ENCODE results near the gene PAM. TPM values are rescaled to one million over a fixed set of nuclear protein-coding genes. Genes with fewer than 3 reads are reported as not detected.
"Not testable (repeated sequence)": the region's sequence is repeated elsewhere in the genome, so short reads cannot be mapped to it uniquely, and the experiment has no call there.

Gene PAM
- total and polyA plus RNA-seq, 7 donors, result 14.3 to 261 (median 198) TPM

DNA sequence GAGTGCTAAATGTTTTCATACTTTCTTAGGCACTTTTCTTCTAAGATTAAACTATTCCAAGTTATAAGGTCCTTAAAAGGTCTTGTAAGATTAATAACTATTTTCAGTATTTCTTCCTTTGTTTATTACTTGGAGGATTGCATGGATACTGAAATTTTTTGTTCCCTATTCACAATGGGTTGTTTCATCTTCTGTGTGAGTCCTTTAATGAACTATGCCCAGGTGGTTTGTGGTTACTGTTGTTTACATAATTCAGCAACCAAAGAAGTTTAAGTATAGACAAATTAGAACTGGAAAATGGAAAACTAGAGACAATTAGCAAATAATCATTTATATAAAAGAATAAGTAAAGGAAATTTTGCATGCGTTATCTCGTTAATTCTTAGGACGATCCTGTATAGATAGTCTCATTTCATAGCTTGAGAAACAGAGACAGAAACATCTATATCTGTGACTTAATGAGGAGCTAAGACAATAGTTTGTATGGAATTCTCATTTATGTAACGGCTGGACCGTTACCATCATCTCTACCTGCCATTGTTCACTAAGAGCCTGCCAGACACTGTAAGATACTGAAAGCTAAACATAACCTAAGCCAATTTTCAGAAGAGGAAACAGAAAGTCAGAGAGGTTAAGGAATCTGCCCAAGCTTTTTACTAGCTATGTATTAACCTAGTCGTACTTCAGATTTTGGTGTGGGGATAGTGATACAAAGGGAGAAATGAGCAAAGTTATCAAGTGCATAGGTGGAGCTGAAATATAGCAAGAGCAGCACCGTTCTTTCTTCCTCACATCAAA, 148.2 kb downstream of the PAM start:
- H3K36me3 ChIP-seq, result no peaks in the 10 kb centered on the region
- peaks cover 0 to 10% (median 0%) of the 10 kb centered on the region in 4 donors for H3K4me1 ChIP-seq
- H3K4me3 ChIP-seq, result no peak overlapping the region
- no peaks in the 10 kb centered on the region for H3K9me3 ChIP-seq
- no peaks in the 10 kb centered on the region for H3K27me3 ChIP-seq
- DNase-seq, result no peak
- TF ChIP-seq EP300 (IDR thresholded peaks at IDR 0.05), result no peak
- TF ChIP-seq, protein P1, sequence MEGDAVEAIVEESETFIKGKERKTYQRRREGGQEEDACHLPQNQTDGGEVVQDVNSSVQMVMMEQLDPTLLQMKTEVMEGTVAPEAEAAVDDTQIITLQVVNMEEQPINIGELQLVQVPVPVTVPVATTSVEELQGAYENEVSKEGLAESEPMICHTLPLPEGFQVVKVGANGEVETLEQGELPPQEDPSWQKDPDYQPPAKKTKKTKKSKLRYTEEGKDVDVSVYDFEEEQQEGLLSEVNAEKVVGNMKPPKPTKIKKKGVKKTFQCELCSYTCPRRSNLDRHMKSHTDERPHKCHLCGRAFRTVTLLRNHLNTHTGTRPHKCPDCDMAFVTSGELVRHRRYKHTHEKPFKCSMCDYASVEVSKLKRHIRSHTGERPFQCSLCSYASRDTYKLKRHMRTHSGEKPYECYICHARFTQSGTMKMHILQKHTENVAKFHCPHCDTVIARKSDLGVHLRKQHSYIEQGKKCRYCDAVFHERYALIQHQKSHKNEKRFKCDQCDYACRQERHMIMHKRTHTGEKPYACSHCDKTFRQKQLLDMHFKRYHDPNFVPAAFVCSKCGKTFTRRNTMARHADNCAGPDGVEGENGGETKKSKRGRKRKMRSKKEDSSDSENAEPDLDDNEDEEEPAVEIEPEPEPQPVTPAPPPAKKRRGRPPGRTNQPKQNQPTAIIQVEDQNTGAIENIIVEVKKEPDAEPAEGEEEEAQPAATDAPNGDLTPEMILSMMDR (IDR thresholded peaks at IDR 0.05), result no peak
- no peak for TF ChIP-seq POLR2AphosphoS5 (IDR thresholded peaks at IDR 0.05)
- no peak for TF ChIP-seq POLR2A (IDR thresholded peaks at IDR 0.05)
- intact Hi-C loops (cut with DNase I), result no loop called here
- no peak overlapping the region for H3K27ac ChIP-seq
- WGBS, 2 donors, result 84 to 89% methylated on average over 7 of the region's 7 CpGs

DNA sequence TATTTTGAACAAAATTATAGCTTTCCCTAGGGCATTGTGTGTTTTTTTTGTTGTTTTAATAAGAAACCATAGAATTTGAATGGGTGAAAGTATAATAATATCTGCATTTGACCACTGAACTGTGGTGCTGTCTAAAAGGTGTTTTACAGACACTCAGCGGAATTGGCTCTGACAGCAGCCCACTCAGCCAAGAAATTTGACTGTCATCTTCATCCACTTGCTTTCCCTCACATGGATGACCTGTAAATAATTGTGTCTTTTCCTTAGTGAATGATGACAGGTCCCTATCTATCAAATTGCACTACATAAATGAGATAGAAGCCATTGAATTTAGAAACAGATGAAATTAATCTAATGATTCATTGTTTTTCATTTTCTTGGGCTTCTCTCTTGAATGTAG, 150.0 kb downstream of the PAM start:
- no peaks in the 10 kb centered on the region for H3K27me3 ChIP-seq
- 93% methylated on average over 1 of the region's 1 CpG for WGBS, 2 donors
- no peaks in the 10 kb centered on the region for H3K36me3 ChIP-seq
- H3K9me3 ChIP-seq, result no peaks in the 10 kb centered on the region
- no peak for DNase-seq
- H3K27ac ChIP-seq, result no peak overlapping the region
- no peak overlapping the region for H3K4me3 ChIP-seq
- intact Hi-C loops (cut with DNase I), result no loop called here
- TF ChIP-seq POLR2A (IDR thresholded peaks at IDR 0.05) (no peak), POLR2AphosphoS5 (IDR thresholded peaks at IDR 0.05) (no peak), EP300 (IDR thresholded peaks at IDR 0.05) (no peak)
- TF ChIP-seq, protein P1 (IDR thresholded peaks at IDR 0.05), result no peak
- peaks cover 0 to 10% (median 2%) of the 10 kb centered on the region in 4 donors for H3K4me1 ChIP-seq

DNA sequence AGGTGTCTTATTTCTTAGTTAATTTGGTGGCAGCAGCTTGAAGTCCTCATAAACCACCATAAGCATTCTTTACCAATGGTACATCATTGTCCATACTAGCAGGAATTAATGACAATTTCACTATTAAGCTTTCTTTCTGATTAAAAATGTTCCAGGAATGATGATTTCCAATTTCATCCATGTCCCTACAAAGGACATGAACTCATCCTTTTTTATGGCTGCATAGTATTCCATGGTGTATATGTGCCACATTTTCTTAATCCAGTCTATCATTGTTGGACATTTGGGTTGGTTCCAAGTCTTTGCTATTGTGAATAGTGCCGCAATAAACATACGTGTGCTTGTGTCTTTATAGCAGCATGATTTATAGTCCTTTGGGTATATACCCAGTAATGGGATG, 152.0 kb downstream of the PAM start:
- WGBS, 2 donors, result no CpG with 5 or more reads among the region's 2 CpGs
- intact Hi-C loops (cut with DNase I); H3K27ac ChIP-seq; H3K4me3 ChIP-seq; DNase-seq; H3K9me3 ChIP-seq; H3K36me3 ChIP-seq; H3K27me3 ChIP-seq: not testable (repeated sequence)
- peaks cover 0 to 30% (median 20%) of the 10 kb centered on the region in 4 donors for H3K4me1 ChIP-seq

DNA sequence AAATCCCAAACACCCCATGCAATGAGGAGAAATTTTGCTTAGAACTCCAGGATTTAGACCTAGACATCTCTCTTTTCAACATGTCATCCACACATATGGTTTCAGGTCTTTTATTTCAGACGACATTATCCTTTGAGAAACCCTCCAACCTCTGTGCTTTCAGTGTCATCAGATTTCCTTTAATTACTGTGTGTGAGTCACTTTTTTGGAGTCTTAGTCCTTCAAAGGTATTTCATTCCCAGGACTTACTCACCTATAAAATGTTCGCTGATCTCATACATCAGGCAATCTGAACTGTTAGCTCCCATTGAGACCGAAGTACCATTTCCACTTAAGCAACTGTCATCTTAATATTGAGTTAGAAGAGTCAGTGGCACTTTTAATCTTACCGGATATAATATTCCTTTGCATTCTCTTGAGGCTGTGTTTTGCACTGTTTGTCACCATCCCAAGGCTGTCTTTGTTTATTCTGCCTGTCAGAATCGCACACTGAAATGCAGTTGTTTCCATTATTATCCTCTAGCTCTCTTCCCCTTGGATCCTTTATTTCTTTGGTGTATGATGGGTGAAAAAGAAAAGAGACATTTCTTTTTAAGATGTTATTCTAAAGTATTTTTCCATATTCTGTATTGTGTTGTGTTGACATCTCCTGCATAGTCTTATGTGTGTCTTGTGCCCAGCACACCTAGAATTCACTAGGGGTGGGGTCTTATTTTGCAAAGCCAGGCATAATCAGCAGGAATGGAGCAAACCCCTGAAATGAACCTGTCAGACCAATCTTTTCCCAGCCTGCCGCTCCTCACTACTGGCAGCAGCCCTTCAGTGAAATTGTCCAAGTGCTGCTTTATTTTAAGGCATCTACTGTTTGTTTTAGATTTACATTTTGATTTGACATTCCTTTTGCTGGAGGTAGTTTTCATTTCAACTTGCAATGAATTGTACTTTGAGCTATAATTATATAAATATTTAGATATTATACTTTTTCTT, 155.4 kb downstream of the PAM start:
- Histone ChIP-seq H3K27ac (peak overlapping the region in 1 of 4 donors; percentile 6), H3K4me3 (no peak overlapping the region)
- intact Hi-C loops (cut with DNase I), result no loop called here

More for the DNA sequence above, 155.4 kb downstream of the PAM start:
- peaks cover 0 to 28% (median 23%) of the 10 kb centered on the region in 4 donors for H3K4me1 ChIP-seq
- peaks cover 0 to 8% (median 0%) of the 10 kb centered on the region in 4 donors for H3K36me3 ChIP-seq
- WGBS, 2 donors, result 87 to 89% methylated on average over 6 of the region's 6 CpGs
- DNase-seq, result no peak
- no peaks in the 10 kb centered on the region for H3K27me3 ChIP-seq
- no peaks in the 10 kb centered on the region for H3K9me3 ChIP-seq
- TF ChIP-seq POLR2A (IDR thresholded peaks at IDR 0.05), result no peak
- TF ChIP-seq, protein P1 (IDR thresholded peaks at IDR 0.05), result no peak
- no peak for TF ChIP-seq POLR2AphosphoS5 (IDR thresholded peaks at IDR 0.05)
- TF ChIP-seq EP300 (IDR thresholded peaks at IDR 0.05), result no peak
